Measurements from ENCODE around the gene SLC25A29.
"Not testable (repeated sequence)": the region's sequence is repeated elsewhere in the genome, so short reads cannot be mapped to it uniquely, and the experiment has no call there.

- not testable (repeated sequence) for TF ChIP-seq CTCF (conservative IDR thresholded peaks at IDR 0.05; ENCODE audit: low read depth, low read length); USF2 (IDR thresholded peaks at IDR 0.05; ENCODE audit: low read depth, low read length); MAFK (IDR thresholded peaks at IDR 0.05; ENCODE audit: low read depth, low read length); POLR2A (IDR thresholded peaks at IDR 0.05; ENCODE audit: low read depth, low read length); ELK1 (IDR thresholded peaks at IDR 0.05; ENCODE audit: borderline replicate concordance, low read depth, low read length); FOS (IDR thresholded peaks at IDR 0.05; ENCODE audit: low read depth, low read length)
Observed at GRCh38 chr14:100308427-100308792, 2.2 kb upstream of the SLC25A29 start.

All from IMR-90 (cell line).